ENCODE data around the gene CTXND1. TPM values are rescaled to one million over a fixed set of nuclear protein-coding genes. Genes with fewer than 3 reads are reported as not detected.
"Not testable (repeated sequence)": the region's sequence is repeated elsewhere in the genome, so short reads cannot be mapped to it uniquely, and the experiment has no call there.

CTXND1 gene
- polyA plus RNA-seq, 2 of the 4 experiments (the other 2 are of a cell fraction): not detected

DNA sequence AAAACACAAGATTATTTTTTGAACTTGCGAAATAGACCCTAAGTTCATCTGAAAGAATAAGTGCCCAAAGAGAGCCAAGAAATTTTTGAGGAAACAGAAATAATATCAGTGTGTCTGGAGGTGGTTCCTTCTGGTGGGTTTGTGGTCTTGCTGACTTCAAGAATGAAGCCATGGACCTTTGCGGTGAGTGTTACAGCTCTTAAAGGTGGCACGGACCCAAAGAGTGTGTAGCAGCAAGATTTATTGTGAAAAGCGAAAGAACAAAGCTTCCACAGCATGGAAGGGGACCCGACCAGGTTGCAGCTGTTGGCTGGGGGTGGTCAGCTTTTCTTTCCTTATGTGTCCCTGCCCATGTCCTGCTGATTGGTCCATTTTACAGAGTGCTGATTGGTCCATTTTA lies 38.9 kb upstream of the CTXND1 start:
- CTCF ChIA-PET: interaction anchor here (0.6 kb wide), 1 partner anchor 28 kb away, joined by 3 read pairs; no protein-coding TSS in a partner anchor
- 54% methylated on average over 5 of the region's 5 CpGs for WGBS (ENCODE audit: missing lambda C conversion rate)

DNA sequence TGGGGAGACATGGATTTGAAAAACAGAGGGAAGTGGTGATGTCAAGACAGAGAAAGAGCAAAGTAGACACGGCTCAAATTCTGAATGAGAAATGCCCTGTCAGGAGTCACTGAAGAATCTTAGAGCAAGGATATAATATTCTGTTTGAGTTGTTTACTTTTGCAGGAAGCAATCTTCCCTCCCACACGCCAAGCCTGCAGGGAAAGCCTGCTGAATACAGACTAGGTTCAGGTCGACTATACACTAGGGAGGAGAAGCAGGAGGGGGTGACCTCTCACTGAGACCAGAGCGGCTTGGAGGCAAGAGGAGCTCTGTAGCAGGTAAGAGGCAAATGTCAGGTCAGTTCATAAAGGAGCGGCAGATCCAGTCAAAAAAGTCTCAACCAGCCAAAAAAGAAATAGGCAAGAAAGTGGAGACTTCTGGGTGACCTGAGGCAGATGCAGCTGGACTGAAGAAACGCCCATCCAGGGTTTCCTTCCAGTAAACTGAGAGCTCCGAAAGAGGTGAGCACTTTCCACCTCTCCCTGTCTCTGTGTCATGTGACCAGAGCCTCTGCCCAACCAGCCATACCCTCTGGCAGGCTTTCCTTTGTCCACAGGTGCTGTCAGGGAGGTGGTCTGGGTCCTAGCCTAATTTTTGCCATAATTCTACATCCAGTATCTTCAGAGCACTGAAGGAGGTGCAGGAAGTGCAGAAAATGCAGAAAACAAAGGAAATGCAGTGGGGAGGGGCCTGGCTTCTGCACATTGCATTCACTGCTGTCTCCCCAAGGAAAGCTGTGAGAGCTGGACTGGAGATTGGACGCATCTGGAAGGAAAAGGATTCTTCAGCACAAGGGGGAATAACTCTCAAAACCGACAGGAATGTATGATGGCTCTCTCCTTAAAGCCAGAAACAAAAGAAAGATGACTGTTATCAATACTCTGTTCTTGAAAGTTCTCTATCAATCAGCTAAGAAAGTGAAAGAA lies 37.8 kb upstream of the CTXND1 start:
- Histone ChIP-seq H3K4me1 (no peaks in the 10 kb centered on the region), H3K4me3 (no peak overlapping the region), H3K4me2 (no peak overlapping the region), H3K9me3 (no peaks in the 10 kb centered on the region), H3K27ac (no peak overlapping the region)
- CTCF ChIA-PET: interaction anchor here (0.6 to 1.1 kb wide), 2 partner anchors 16 to 483 kb away, joined by 3 to 5 read pairs; no protein-coding TSS in a partner anchor
- TF ChIP-seq, protein P1, sequence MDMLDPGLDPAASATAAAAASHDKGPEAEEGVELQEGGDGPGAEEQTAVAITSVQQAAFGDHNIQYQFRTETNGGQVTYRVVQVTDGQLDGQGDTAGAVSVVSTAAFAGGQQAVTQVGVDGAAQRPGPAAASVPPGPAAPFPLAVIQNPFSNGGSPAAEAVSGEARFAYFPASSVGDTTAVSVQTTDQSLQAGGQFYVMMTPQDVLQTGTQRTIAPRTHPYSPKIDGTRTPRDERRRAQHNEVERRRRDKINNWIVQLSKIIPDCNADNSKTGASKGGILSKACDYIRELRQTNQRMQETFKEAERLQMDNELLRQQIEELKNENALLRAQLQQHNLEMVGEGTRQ (IDR thresholded peaks at IDR 0.05): 0 out of 2 replicates have a peak, but pooled peaks have one; percentile 7
- no peak for TF ChIP-seq KDM5A (IDR thresholded peaks at IDR 0.05)
- ATAC-seq (no peak), FAIRE-seq (peak; percentile 36), DNase-seq (ENCODE audit: low read depth in 1 of 2, low spot score in 1 of 2) (no peak)
- POLR2A ChIA-PET: no interaction called here
- WGBS (ENCODE audit: missing lambda C conversion rate): 21% methylated on average over 9 of the region's 9 CpGs

More for the DNA sequence above, 38.9 kb upstream of the CTXND1 start:
- POLR2A ChIA-PET; H3K27ac ChIP-seq; DNase-seq (ENCODE audit: low read depth in 1 of 2, low spot score in 1 of 2); H3K9me3 ChIP-seq; FAIRE-seq; H3K4me3 ChIP-seq; H3K4me2 ChIP-seq; H3K4me1 ChIP-seq; ATAC-seq: not testable (repeated sequence)

DNA sequence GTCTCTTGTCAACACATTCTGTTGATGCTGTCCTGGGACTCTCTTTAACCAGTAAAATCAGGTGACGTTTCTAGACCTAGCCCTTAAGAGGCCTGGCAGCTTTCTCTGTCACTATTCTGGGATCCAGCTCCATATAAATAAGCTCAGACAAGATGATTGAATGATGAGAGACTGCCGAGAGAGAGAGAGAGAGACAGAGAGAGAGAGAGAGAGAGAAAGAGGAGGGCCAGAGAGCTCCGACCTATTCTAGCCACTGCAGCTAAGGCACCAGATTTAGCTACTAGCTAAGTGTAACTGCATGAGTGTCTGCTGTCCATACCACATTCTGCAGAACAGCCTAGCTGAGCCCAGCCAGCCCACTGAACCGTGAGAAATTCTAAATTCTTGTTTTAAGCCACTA lies 36.1 kb upstream of the CTXND1 start:
- POLR2A ChIA-PET: no interaction called here
- no peak for FAIRE-seq
- ATAC-seq: no peak

More for the DNA sequence above, 36.1 kb upstream of the CTXND1 start:
- Histone ChIP-seq H3K9me3 (no peaks in the 10 kb centered on the region), H3K4me2 (no peak overlapping the region), H3K4me3 (no peak overlapping the region), H3K4me1 (no peaks in the 10 kb centered on the region), H3K27ac (no peak overlapping the region)
- no peak for TF ChIP-seq TP53 (CRISPR knock-in tag; IDR thresholded peaks at IDR 0.05)
- no peak for TF ChIP-seq NR3C1 (IDR thresholded peaks at IDR 0.05)
- no peak for TF ChIP-seq POLR2A (IDR thresholded peaks at IDR 0.05; ENCODE audit: low read length)
- TF ChIP-seq, protein P2, sequence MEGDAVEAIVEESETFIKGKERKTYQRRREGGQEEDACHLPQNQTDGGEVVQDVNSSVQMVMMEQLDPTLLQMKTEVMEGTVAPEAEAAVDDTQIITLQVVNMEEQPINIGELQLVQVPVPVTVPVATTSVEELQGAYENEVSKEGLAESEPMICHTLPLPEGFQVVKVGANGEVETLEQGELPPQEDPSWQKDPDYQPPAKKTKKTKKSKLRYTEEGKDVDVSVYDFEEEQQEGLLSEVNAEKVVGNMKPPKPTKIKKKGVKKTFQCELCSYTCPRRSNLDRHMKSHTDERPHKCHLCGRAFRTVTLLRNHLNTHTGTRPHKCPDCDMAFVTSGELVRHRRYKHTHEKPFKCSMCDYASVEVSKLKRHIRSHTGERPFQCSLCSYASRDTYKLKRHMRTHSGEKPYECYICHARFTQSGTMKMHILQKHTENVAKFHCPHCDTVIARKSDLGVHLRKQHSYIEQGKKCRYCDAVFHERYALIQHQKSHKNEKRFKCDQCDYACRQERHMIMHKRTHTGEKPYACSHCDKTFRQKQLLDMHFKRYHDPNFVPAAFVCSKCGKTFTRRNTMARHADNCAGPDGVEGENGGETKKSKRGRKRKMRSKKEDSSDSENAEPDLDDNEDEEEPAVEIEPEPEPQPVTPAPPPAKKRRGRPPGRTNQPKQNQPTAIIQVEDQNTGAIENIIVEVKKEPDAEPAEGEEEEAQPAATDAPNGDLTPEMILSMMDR (IDR thresholded peaks at IDR 0.05): no peak
- no peak for TF ChIP-seq JUNB (IDR thresholded peaks at IDR 0.05)
- no peak for TF ChIP-seq HDAC2 (IDR thresholded peaks at IDR 0.05)
- TF ChIP-seq SREBF2 (IDR thresholded peaks at IDR 0.05): no peak
- no peak for TF ChIP-seq JUN (IDR thresholded peaks at IDR 0.05)
- TF ChIP-seq ZSCAN20 (CRISPR knock-in tag; IDR thresholded peaks at IDR 0.05): no peak
- no peak for TF ChIP-seq RARB (CRISPR knock-in tag; IDR thresholded peaks at IDR 0.05)
- TF ChIP-seq CBX8 (IDR thresholded peaks at IDR 0.05): no peak
- no peak for TF ChIP-seq FOSL2 (IDR thresholded peaks at IDR 0.05)
- no peak for TF ChIP-seq FOSL2 (CRISPR knock-in tag; IDR thresholded peaks at IDR 0.05)
- TF ChIP-seq BHLHE40 (IDR thresholded peaks at IDR 0.05; ENCODE audit: low read depth, low read length): no peak
- TF ChIP-seq, protein P1 (IDR thresholded peaks at IDR 0.05): no peak
- TF ChIP-seq PHF8 (IDR thresholded peaks at IDR 0.05; ENCODE audit: borderline replicate concordance, low read depth): no peak
- TF ChIP-seq, protein P3, sequence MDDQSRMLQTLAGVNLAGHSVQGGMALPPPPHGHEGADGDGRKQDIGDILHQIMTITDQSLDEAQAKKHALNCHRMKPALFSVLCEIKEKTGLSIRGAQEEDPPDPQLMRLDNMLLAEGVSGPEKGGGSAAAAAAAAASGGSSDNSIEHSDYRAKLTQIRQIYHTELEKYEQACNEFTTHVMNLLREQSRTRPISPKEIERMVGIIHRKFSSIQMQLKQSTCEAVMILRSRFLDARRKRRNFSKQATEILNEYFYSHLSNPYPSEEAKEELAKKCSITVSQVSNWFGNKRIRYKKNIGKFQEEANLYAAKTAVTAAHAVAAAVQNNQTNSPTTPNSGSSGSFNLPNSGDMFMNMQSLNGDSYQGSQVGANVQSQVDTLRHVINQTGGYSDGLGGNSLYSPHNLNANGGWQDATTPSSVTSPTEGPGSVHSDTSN (IDR thresholded peaks at IDR 0.05): no peak
- no peak for TF ChIP-seq HOXB13 (CRISPR knock-in tag; IDR thresholded peaks at IDR 0.05; ENCODE audit: low read depth)
- TF ChIP-seq, protein P4, sequence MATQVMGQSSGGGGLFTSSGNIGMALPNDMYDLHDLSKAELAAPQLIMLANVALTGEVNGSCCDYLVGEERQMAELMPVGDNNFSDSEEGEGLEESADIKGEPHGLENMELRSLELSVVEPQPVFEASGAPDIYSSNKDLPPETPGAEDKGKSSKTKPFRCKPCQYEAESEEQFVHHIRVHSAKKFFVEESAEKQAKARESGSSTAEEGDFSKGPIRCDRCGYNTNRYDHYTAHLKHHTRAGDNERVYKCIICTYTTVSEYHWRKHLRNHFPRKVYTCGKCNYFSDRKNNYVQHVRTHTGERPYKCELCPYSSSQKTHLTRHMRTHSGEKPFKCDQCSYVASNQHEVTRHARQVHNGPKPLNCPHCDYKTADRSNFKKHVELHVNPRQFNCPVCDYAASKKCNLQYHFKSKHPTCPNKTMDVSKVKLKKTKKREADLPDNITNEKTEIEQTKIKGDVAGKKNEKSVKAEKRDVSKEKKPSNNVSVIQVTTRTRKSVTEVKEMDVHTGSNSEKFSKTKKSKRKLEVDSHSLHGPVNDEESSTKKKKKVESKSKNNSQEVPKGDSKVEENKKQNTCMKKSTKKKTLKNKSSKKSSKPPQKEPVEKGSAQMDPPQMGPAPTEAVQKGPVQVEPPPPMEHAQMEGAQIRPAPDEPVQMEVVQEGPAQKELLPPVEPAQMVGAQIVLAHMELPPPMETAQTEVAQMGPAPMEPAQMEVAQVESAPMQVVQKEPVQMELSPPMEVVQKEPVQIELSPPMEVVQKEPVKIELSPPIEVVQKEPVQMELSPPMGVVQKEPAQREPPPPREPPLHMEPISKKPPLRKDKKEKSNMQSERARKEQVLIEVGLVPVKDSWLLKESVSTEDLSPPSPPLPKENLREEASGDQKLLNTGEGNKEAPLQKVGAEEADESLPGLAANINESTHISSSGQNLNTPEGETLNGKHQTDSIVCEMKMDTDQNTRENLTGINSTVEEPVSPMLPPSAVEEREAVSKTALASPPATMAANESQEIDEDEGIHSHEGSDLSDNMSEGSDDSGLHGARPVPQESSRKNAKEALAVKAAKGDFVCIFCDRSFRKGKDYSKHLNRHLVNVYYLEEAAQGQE (IDR thresholded peaks at IDR 0.05): no peak
- CTCF ChIA-PET: interaction anchor here (1.7 kb wide), 1 partner anchor 9 kb away, joined by 5 read pairs; no protein-coding TSS in a partner anchor
- WGBS (ENCODE audit: missing lambda C conversion rate): 4% methylated on average over 4 of the region's 4 CpGs
- no peak for DNase-seq (ENCODE audit: low read depth in 1 of 2, low spot score in 1 of 2)
